HepG2 (cell line): Measurements from ENCODE around the gene ARVCF. TPM values are rescaled to one million over a fixed set of nuclear protein-coding genes. Genes with fewer than 3 reads are reported as not detected.

ENCODE experiments used
- CEBPG ChIP-seq: IDR thresholded peaks from 2 replicates; pipeline ENCODE4 v1.6.1; 2016
- IKZF4 ChIP-seq: sonication (generic); formaldehyde crosslinking; IDR thresholded peaks from 2 replicates; pipeline ENCODE4 v1.5.1; 2020; ENCODE audit warnings: borderline replicate concordance, mild to moderate bottlenecking, low read depth, missing genetic modification reagents; ENCODE audit errors: not compliant biosample characterization
- MEIS2 ChIP-seq: sonication (generic); formaldehyde crosslinking; IDR thresholded peaks from 2 replicates; pipeline ENCODE4 v1.9.0; 2021; ENCODE audit warnings: mild to moderate bottlenecking, missing genetic modification reagents
- MIER2 ChIP-seq: IDR thresholded peaks from 2 replicates; pipeline ENCODE4 v1.6.1; 2016; ENCODE audit warnings: missing biosample characterization, missing genetic modification reagents
- PRMT3 ChIP-seq: sonication (generic); formaldehyde crosslinking; IDR thresholded peaks from 2 replicates; pipeline ENCODE4 v1.8.1; 2022; ENCODE audit warnings: low read depth, mild to moderate bottlenecking, moderate library complexity, missing genetic modification reagents, borderline replicate concordance
- RBM22 ChIP-seq: fragments of 200-400 bp; formaldehyde crosslinking; optimal IDR thresholded peaks from 2 replicates; pipeline ENCODE3; 2017; ENCODE audit warnings: mild to moderate bottlenecking, low read length, moderate library complexity
- RCOR2 ChIP-seq: IDR thresholded peaks from 2 replicates; pipeline ENCODE4 v1.6.1; 2016; ENCODE audit warnings: missing biosample characterization, missing genetic modification reagents
- RFXAP ChIP-seq: sonication (generic); formaldehyde crosslinking; IDR thresholded peaks from 2 replicates; pipeline ENCODE4 v1.4.0; 2020; ENCODE audit warnings: missing genetic modification reagents, borderline replicate concordance
- SOX5 ChIP-seq: IDR thresholded peaks from 2 replicates; pipeline ENCODE4 v1.6.1; 2016; ENCODE audit warnings: borderline replicate concordance
- SP1 ChIP-seq, 2 experiments: fragments of 450-650 bp in 1 of 2; sonication (generic) in 1 of 2; formaldehyde crosslinking in 1 of 2; IDR thresholded peaks; 2 replicates each; pipeline versions ENCODE4 v1.4.0 to v1.6.1; 2016 to 2020; ENCODE audit warnings: missing genetic modification reagents in 1 of 2
- SP4 ChIP-seq: sonication (generic); formaldehyde crosslinking; IDR thresholded peaks from 2 replicates; pipeline ENCODE4 v1.8.1; 2023; ENCODE audit warnings: mild to moderate bottlenecking, missing genetic modification reagents
- THAP9 ChIP-seq: sonication (generic); formaldehyde crosslinking; IDR thresholded peaks from 2 replicates; pipeline ENCODE4; 2020; ENCODE audit warnings: missing genetic modification reagents, mild to moderate bottlenecking, borderline replicate concordance
- ZBTB2 ChIP-seq: sonication (generic); formaldehyde crosslinking; IDR thresholded peaks from 2 replicates; pipeline ENCODE4 v1.8.0; 2022; ENCODE audit warnings: low read depth, missing genetic modification reagents
- ZBTB34 ChIP-seq: sonication (generic); formaldehyde crosslinking; IDR thresholded peaks from 2 replicates; pipeline ENCODE4 v1.8.0; 2022; ENCODE audit warnings: mild to moderate bottlenecking, missing genetic modification reagents
- ZFP36L2 ChIP-seq: sonication (generic); formaldehyde crosslinking; IDR thresholded peaks from 2 replicates; pipeline ENCODE4 v1.4.0; 2020; ENCODE audit warnings: missing genetic modification reagents
- ZFP62 ChIP-seq: sonication (generic); formaldehyde crosslinking; IDR thresholded peaks from 2 replicates; pipeline ENCODE4 v1.4.0; 2020; ENCODE audit warnings: missing genetic modification reagents
- ZNF326 ChIP-seq: sonication (generic); formaldehyde crosslinking; IDR thresholded peaks from 2 replicates; pipeline ENCODE4 v1.4.0; 2020; ENCODE audit warnings: missing genetic modification reagents, borderline replicate concordance
- ZNF597 ChIP-seq: sonication (generic); formaldehyde crosslinking; IDR thresholded peaks from 2 replicates; pipeline ENCODE4 v1.5.0; 2020; ENCODE audit warnings: missing genetic modification reagents
- ZNF773 ChIP-seq: sonication (generic); formaldehyde crosslinking; IDR thresholded peaks from 2 replicates; pipeline ENCODE4 v1.4.0; 2020; ENCODE audit warnings: missing genetic modification reagents, borderline replicate concordance
- ZNF780A ChIP-seq: sonication (generic); formaldehyde crosslinking; IDR thresholded peaks from 2 replicates; pipeline ENCODE4 v1.8.0; 2022; ENCODE audit warnings: mild to moderate bottlenecking, missing genetic modification reagents, moderate library complexity
- ZSCAN20 ChIP-seq: sonication (generic); formaldehyde crosslinking; IDR thresholded peaks from 2 replicates; pipeline ENCODE4 v1.4.0; 2020; ENCODE audit warnings: missing genetic modification reagents, mild to moderate bottlenecking, borderline replicate concordance
- ZSCAN5A ChIP-seq: sonication (generic); formaldehyde crosslinking; IDR thresholded peaks from 2 replicates; pipeline ENCODE4 v1.8.0; 2022; ENCODE audit warnings: mild to moderate bottlenecking, missing genetic modification reagents, borderline replicate concordance
- polyA plus RNA-seq, 8 experiments: library from polyadenylated mRNA; depleted of rRNA in 3 of 8; stranded (reverse) in 7 of 8; unstranded in 1 of 8; fragments of >200 nt; fragmentation: Illumina TruSeq in 4 of 8; extraction: Trizol in 4 of 8; gene quantifications; 2 replicates each; pipeline versions ENCODE4 v1.2.1 to v1.2.3, GENCODE V29; 2011 to 2016; ENCODE audit warnings: low read depth in 4 of 8, missing spikeins in 1 of 8, mixed read lengths in 1 of 8; ENCODE audit not compliant: insufficient read depth in 1 of 8
- total RNA-seq, 5 experiments: library from RNA; depleted of rRNA; stranded (reverse); fragments of >200 nt; fragmentation: Illumina TruSeq; extraction: Trizol; gene quantifications; 2 replicates each; pipeline ENCODE4 v1.2.3, GENCODE V29; 2016; ENCODE audit warnings: low read depth in 1 of 5

ARVCF gene
- total and polyA plus RNA-seq, 2 of the 13 experiments (the other 11 are each of a cell fraction or from before 2014, with no cell fraction given) = 16.4 to 17.7 TPM

- no peak for TF ChIP-seq RFXAP (CRISPR knock-in tag)
- TF ChIP-seq ZFP62 = no peak
- no peak for TF ChIP-seq SP4 (CRISPR knock-in tag)
- no peak for TF ChIP-seq ZNF326 (CRISPR knock-in tag)
- TF ChIP-seq MIER2 = no peak
- no peak for TF ChIP-seq ZBTB2 (CRISPR knock-in tag)
- TF ChIP-seq ZNF597 (CRISPR knock-in tag) = 0 out of 2 replicates have a peak, but pooled peaks have one; percentile 78
- TF ChIP-seq SP1 (IDR thresholded peaks at IDR 0.05) = no peak
- peak; percentile 72 for TF ChIP-seq SP1 (CRISPR knock-in tag; IDR thresholded peaks at IDR 0.05)
- TF ChIP-seq ZFP36L2 (CRISPR knock-in tag) = no peak
- no peak for TF ChIP-seq CEBPG (CRISPR knock-in tag)
- TF ChIP-seq PRMT3 = no peak
- TF ChIP-seq THAP9 (CRISPR knock-in tag) = no peak
- peak; percentile 16 for TF ChIP-seq MEIS2 (CRISPR knock-in tag)
- TF ChIP-seq ZSCAN5A (CRISPR knock-in tag) = no peak
- 0 out of 2 replicates have a peak, but pooled peaks have one; percentile 15 for TF ChIP-seq ZBTB34 (CRISPR knock-in tag)
- TF ChIP-seq ZNF773 (CRISPR knock-in tag) = no peak
- no peak for TF ChIP-seq ZSCAN20 (CRISPR knock-in tag)
- TF ChIP-seq RCOR2 (CRISPR knock-in tag) = 0 out of 2 replicates have a peak, but pooled peaks have one; percentile 34
- TF ChIP-seq SOX5 (CRISPR knock-in tag) = 0 out of 2 replicates have a peak, but pooled peaks have one; percentile 6
- TF ChIP-seq IKZF4 (CRISPR knock-in tag) = peak; percentile 26
- no peak for TF ChIP-seq ZNF780A (CRISPR knock-in tag)
- TF ChIP-seq RBM22 = no peak
Measured at GRCh38 chr22:19962246-19962908, 54.2 kb downstream of the ARVCF start (continued).
